ENCODE results near the gene STAP2. TPM values are rescaled to one million over a fixed set of nuclear protein-coding genes. Genes with fewer than 3 reads are reported as not detected.

Gene STAP2, protein sequence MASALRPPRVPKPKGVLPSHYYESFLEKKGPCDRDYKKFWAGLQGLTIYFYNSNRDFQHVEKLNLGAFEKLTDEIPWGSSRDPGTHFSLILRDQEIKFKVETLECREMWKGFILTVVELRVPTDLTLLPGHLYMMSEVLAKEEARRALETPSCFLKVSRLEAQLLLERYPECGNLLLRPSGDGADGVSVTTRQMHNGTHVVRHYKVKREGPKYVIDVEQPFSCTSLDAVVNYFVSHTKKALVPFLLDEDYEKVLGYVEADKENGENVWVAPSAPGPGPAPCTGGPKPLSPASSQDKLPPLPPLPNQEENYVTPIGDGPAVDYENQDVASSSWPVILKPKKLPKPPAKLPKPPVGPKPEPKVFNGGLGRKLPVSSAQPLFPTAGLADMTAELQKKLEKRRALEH
- 10 to 100 TPM in 1 of 10 donors, 1 to 10 TPM in 9; 4.4 to 13.8 (median 4.8) TPM for polyA plus RNA-seq (ENCODE audit: insufficient read length in 10 of 10)
- long read RNA-seq, donor 1: 0 reads
- long read RNA-seq, donor 2: 0 reads
- long read RNA-seq, donor 3: 0 reads
- long read RNA-seq, donor 4: 0 reads
- long read RNA-seq, donor 5: 0 reads
- long read RNA-seq, donor 6, partial matches to known transcripts: 0 of 1 reads
- long read RNA-seq, donor 6, other reads (novel, unspliced or antisense): 0 of 1 reads
- long read RNA-seq, donor 7: 0 reads
- long read RNA-seq, donor 8: 0 reads
- long read RNA-seq, donor 9, partial matches to known transcripts: 0 of 1 reads
- long read RNA-seq, donor 9, other reads (novel, unspliced or antisense): 0 of 1 reads

DNA sequence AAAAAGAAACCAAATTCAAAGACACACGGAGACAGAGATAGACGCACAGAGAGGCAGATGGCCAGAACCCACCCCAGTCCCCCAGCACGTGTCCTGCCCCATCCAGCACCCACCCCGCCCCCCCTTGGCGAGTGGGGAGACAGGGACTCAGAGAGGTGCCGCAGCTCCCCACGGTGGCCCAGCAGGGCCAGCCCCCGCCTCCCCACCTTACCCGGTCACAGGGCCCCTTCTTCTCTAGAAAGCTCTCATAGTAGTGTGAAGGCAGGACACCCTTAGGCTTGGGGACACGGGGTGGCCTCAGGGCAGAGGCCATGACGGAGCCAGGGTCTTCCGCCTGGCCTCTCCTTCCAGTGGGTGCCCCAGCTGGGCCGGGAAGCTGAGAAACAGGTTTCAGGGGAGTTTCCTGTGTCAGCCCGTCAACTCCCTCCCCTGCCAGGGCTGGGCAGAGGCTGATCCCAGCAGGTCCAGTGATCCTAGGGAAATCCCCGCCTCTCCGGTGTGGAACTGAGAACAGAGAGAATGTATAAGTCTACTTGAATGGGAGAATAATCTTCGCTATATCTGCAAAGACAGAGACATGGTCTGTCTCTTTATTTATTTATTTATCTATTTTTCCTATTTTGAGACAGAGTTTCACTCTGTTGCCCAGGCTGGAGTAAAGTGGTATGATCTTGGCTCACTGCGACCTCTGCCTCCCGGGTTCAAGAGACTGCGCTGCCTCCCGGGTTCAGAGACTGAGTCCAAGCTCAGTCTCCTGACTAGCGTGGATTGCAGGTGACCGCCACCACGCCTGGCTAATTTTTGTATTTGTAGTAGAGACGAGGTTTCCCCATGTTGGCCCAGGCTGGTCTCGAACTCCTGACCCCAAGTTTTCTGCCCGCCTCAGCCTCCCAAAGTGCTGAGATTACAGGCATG is at the start of gene STAP2:
Gene STAP2 (minus strand): TSS at position 387 of the 915 bp plus-strand sequence. CDS start 74 bp downstream, at position 313.
- peak in 1 of 3 donors; percentile 47 for DNase-seq

DNA sequence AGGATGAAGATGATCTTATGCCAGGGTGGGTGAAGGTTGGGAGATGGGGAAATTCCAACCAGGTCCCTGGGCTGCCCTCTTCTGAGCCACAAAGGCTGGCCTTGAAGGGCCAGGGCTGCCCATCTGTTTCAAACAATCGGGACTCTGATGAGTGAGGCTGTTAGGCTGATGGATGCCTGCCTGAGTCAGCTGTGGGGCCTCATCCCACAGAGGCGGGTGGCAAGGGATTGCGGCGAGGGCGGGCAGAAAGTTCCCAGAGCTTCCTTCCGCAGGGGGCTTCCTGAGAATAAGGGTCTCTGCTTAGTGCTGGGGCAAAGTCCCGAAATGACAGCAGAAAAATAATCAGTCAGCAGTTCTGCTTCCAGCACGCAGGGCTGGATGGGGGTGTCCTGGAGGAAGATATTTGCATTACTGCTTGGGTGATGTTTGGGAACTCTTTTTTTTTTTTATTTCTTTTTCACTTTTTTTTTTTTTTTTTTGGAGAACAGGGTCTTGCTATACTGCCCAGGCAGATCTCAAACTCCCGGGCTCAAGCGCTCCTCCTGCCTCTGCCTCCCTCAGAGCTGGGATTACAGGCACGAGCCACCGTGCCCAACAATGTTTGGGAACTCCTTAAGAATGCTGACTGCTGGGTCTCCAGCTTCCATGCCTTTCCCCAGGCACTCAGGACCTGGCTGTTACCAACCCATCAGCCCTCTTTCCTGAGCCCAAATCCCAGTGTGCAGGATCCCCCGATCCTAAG is 47.6 kb upstream of the STAP2 start:
- peak in 1 of 3 donors; percentile 11 for DNase-seq

DNA sequence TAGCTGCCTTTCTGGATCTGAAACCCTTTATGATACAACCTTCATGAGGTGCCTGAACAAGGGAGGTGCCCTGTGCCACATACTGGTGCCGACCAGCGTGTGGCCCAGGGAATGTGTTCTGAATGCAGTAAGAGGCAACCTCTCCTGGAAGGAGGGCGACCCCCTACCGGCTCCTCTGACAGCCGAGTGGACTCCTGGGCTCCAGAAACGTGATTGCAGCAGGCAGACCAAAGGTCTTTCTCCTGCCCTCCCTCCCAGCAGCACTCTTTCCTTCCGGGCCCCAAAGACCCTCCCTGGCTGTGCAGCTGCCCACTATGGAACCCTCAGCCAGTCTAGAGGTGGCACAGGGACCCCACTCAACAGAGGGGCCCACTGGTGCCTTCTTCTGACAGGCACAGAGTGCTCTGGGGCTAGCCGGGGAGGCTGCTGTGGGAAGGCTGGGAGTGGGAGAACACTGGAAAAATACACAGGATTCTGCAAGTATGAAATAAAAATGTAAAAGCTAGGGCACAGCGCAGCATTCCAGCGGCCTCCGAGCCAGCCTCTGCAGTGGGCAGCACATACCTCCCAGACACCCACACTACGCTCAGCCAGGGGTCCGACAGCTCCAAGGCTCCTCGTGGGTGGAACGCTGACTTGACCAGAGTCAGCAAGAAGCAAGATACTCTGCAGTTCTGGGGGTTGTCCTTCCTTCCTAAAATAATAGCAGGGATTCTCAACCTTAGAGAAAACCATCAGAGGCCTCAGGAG is 46.8 kb upstream of the STAP2 start:
- no peak for DNase-seq

DNA sequence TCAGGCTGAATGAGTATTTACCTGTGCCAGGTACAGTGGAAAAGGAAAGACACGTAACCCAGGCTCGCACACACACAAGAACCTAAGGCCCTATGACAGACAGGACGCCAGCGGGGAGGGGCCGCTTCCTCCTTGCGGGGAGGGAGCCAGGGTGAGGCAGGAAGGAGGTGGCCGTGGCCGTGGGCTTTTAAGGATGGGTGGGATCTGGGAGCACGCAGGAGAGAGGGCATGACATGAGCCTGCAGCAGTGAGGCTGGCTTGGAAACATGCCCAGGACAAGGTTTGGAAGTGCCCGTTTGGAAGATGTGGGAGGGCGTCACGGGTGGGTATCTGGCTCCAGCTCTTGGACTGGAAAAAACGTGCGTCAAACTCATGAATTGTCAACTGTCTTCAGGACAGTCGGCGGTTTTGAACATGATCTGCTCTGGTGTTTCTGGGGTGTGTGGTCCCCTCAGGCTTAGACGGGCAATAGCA is 41.7 kb upstream of the STAP2 start:
- no peak for DNase-seq

DNA sequence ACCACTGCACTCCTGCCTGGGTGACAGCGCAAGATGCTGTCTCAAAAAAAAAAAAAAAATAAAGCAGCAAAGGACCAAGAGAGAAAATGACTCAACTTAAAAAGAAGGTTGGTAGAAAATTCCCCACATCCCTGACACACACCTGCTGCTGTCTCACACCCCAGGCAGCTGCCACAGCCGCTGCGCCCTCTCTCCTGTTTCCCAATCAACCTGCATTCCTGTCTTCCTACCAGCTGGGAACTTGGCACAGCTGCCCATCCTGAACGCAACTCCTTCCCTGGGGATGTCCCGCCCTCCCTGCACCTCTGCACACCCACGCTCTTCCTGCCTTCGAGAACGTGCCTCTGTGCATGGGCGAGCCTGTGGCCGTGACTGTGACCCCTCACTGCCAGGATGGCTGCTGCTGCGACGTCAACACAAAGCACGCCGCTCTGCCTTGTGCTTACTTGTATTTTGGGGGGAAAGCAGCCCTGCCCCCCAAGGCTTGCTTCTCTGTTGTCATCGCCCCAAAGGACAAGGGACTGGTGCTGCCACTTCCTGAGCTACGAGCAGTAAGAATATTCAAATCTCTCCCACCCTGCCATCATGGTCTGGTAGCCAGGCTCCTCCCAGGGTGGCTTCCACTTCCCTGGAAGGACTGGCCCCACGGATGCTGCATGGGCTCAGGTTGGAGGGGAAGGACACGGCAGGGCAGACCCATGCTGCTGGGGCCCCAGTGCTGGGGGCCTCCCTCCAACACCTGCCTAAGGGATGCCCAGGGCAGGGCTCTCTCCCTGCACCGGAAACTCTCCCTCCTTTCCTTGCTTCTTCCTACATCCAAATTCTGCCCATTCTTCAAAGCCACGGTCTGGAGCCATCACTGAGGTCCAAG is 41.0 kb upstream of the STAP2 start:
- DNase-seq: no peak

DNA sequence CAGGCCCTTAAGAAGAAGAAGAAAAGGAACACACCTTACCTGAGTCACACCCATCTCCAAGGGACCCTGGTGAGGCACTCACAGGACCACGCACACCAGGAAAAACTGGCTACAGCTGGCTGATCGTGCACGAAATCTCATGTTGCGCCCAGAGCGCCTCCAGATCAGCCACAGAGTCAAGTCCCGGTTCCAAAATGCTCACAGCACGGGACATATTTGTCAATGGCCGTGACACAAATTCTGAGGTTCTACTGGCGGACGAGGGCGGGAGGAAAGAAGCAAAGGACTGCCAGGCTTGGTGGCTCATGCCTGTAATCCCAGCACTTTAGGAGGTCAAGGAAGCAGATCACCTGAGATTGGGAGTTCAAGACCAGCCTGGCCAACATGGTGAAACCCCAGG is 40.3 kb upstream of the STAP2 start:
- no peak for DNase-seq

DNA sequence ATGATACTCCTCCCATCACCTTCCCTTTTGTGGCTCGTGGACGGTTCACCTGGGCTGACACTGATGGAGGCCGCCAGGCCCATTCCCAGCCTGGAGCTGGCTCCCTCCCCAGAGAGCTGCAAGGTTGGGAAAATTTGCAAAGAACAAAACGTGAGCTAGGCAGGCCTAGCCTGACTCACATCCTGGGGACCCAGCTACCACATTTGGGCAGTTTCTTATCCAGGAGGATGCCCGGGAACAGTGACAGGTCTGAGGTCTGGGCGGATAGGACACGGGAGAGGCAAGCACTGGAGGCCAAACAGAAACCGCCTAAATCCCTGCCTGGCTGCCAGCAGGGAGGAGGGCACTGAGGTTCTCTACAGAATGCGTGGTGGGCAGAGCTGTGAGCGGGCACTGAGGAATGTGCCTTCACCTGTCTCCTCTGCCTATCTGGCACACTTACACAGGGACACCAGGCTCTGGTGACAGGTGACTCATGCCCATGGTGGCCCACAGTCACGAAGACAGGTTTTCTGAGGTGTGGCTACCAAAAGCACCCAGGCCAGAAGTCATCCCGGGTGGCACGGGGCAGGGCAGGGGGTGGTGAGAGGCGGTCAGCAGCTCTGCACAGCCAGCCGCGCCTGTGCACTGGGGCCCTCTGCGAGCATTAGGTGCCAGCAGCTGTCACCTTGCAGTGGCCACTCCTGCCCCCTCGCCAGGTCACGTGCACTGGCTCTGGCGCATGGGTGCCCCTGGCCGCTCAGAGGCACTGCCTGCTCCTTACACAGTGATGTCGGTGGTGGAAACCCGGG is 38.6 kb upstream of the STAP2 start:
- no peak for DNase-seq

DNA sequence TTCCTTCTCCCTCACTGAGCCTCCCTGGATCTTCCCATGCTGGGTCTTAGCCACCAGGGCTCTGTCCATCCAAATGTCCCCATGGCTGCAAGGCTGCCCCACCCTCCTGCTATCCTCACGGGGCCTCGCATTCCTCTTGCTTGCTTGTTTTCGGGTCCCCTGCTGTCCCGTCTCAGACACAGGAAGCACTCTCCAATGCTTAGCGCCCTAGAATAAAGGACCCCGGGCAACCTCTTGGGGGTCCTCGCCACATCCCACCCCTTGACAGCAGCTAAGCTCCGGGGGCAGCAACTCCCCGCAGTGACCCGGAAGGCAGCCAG is 38.0 kb upstream of the STAP2 start:
- no peak for DNase-seq

DNA sequence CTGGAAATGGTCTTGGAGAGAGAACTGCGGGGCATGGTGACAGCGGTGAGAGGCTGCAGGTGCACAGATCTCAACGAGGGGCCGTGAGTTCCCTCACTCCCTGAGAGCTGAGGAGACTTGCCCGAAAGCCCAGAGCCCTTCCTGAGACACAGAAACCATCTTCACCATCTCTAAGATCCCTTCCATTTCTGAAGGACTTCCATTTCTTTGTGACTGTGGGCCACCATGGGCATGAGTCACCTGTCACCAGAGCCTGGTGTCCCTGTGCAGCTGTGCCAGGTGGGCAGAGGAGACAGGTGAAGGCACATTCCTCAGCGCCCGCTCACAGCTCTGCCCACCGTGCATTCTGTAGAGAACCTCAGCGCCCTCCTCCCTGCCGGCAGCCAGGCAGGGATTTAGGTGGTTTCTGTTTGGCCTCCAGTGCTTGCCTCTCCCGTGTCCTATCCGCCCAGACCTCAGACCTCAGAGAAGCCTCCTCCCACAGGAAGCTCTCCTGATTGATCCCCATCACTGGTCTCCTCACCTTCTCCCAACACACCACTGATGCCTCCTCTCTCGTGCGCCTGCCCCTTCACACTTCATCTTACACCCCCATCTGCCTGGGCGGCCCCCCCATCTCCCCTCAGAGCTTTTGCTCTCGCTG is 37.5 kb upstream of the STAP2 start:
- no peak for DNase-seq

DNA sequence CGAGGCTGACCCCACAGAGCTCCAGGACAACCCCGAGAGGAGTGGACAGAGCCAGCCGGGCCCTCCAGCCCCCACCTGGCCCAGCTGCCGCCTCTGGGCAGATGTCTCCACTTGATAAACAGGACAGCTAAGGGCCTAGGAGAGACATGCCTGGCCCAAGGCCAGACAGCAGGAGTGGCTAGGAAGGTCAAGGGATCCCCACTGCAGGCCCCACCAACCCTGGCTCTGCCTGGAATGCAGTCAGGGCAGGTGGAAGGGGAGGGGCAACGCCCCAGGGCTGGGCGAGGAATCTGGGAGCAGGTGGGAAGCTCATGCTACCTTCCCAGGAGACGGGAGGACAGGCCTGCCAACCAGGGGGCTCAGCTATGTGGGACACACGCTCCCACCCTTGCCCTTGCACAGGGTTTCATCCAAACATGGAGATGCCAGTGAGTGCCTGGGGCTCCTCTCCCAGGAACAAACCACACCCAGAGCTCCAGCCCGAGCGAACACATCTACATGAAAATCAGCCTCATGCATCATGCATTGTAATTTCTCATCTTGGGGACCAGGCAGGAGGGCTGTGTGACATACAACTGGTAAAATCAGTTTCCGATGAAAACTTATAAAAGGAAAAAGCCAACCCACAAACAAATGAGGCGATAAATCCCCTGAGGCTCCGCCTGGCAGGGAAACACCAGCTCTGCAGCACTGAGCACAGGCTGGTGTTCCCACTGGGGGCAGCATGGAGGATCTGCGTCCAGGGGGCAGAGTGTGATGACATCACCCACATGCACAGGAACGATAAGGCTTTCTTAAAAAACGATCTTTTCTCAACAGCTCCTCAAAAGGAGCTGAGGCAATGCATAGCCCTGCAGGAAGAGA is 36.8 kb upstream of the STAP2 start:
- peak in 1 of 3 donors; percentile 71 for DNase-seq

DNA sequence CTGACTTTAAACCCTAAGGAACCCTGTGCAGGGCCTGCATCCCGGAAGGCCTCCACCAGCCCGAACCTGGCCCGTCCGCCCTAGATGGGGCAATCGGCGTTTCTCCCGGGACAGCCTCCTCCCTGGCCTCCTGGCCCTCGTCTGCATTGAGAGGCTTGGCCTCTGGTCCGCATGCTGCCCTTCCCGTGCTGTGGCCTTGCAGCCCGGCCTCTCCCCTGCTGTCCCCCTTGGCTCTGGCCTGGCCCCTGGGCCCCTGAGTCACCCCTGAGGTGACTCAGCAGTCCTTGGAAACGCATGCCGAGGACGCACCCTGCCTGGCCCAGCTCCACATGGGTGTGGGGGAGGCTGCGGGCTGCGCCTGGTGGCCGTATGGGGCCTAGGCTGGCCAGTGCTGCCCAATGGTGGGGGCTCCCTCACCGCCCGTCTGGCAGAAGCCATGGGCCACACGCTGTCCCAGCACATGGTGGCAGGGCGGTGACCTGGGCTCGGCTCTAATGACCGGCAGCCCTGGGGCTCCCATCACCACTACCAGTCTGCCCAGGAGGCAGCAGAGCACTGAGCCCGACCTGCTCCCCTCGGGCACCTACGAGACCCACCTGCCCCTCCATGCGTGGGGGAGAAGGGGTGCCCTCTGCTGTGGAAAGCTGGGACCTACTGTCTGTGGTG is 36.0 kb upstream of the STAP2 start:
- peak in 1 of 3 donors; percentile 67 for DNase-seq

DNA sequence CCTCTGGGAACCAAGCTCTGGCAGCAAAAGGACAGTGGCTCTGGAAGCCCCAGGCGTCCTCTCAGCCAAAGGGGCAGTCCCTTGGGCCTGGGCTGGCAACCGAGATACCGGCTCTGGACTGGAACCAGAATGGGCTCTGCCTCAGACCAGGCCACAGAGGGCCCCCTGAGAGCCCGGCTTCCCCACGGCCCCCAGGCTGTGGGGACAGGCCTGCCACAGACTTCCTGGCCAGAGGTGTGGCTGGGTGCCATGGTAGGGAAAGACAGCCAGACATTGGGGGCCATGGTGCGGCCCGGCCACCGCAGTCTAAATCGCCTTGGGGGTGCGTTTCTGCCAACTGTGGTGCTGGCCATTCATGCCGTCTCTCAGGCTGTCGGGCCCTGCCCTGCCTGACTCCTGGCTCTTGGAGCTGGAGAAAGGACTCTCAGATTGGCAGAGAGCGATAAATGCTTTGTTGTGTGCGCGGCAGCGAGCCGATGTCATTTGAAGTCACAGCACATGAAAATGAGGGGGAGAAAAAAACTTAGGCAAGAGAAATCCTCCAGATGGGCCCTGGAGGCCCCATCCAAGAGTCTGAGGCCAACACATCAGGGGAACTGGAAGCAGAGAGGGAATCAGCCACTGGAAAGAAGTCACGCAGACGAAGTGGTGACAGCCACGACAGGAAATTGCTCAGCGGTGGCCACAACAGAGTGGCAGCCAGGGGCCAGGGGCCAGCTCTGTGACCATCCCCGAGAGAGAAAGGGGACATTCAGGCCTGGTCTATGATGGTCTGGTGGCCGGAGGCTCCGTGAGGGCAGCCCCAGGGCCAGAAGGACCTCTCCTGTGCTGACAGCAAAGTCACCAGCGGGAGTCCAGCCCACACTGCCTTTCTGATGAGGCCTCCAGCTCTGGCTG is 35.2 kb upstream of the STAP2 start:
- DNase-seq: peak in 2 of 3 donors; percentile 45 to 73

DNA sequence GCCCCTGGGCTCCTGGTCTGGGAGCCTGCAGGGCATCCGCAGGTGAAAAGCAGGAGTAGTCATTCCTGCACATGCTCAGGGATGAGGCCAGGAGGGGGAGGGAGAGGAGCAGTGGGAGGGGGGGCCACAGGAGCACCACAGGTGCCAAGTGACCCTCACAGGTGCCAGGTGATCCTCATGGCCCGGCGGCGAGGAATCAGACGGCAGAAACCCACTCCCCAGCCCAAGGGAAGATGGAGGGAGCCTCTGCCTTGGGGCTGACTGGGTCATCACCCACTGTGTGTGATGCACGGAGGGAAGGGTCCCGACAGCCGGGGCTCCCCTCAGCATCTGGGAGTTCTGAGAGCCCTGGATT is 34.4 kb upstream of the STAP2 start:
- no peak for DNase-seq

DNA sequence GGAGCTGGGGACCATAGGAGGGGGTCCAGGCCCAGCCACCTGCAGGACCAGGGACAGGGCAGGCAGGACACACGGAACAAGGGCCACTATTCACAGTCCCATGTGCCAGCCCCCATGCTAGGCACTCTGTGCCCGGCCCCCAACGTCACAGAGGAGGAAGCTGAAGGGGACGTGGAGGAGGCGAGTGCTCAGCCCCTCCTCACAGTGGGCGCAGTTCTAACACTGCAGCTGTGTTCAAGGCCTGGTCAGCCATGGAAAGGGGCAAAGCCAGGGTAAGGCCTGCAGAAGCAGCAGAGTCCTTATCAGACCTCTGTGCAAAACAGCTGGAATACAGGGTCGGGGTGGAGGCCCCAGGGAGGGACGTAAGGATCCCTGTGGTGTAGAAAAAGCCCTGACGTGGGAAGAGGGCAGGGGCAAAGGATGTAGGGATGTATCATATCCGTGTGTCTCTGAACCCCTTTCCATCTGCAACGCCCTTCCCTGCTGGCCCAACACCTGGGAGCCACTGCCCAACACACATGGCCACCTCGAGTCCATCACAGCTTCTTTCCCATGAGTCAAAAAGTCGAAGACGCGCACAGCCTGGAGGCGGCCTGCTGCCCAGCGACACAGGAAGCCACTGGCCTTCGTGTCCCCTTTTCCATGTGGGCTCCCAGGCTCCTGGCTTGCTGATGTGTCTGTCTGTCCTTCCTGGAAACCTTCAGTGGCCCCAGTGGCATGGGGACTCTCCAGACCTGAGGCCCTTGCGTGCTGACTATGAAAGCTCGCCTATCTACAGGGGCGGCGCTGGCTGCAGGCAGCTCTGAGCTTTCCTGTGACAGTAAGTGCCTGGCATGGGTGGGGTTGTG is 33.8 kb upstream of the STAP2 start:
- no peak for DNase-seq

Data from muscle of back (tissue), 13 donors.